ENCODE measurements around the gene NDUFA7.
"Not testable (repeated sequence)": the region's sequence is repeated elsewhere in the genome, so short reads cannot be mapped to it uniquely, and the experiment has no call there.

The NDUFA7 gene

DNA sequence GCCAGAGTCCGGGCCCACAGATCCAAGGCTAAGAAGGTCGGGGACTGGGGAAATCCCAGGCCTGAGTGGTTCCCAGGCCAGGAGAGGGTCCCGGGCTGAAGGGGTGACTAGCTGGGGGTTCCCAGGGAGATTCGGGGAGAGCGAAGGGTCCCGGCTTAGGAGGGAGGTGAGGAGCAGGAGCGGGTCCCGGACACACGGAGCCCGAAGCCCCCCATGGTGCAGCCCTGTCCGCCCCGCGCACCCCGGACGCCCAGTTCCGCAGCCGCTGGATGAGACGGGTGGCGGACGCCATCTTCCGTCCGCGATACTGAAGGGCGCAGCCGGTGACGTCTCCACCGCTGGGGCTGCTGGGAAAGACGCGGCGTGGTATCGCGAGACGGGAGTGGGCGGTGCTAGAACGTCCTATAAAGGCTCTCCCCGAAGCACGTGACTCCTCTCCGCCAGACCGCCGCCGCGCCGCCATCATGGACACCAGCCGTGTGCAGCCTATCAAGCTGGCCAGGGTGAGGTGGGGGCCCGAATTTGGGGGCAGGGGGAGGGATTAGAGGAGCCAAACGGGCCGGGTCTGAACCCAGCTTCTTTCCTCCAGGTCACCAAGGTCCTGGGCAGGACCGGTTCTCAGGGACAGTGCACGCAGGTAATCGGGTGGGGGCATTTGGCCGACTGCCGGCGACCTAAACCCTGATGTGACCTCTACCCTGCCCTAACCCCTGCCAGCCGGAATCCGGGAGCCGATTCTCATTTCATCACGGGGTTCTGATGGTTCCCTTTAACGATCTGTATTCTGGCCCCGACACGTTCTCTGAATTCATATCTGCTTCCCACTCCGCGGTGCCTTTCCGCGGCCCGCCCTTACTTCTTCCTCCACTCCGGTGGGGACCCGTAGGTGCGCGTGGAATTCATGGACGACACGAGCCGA, at the start of gene NDUFA7, which contains the start of gene RPS28:
TSS of gene NDUFA7 (minus strand) at position 309 of the 919 bp plus-strand sequence. CDS start at position 292, 17 bp downstream.
TSS of gene RPS28 (plus strand) at position 430 of the 919 bp plus-strand sequence. CDS start at position 465, 35 bp downstream.
- DNase-seq = peak; percentile 98

- no peak for DNase-seq
Observed at GRCh38 chr19:8370176-8371010, 49.2 kb upstream of the NDUFA7 start.

- peak; percentile 91 for DNase-seq
Observed at GRCh38 chr19:8367327-8368001, 46.3 kb upstream of the NDUFA7 start.

- no peak for DNase-seq
Observed at GRCh38 chr19:8366961-8367326, 45.8 kb upstream of the NDUFA7 start.

DNA sequence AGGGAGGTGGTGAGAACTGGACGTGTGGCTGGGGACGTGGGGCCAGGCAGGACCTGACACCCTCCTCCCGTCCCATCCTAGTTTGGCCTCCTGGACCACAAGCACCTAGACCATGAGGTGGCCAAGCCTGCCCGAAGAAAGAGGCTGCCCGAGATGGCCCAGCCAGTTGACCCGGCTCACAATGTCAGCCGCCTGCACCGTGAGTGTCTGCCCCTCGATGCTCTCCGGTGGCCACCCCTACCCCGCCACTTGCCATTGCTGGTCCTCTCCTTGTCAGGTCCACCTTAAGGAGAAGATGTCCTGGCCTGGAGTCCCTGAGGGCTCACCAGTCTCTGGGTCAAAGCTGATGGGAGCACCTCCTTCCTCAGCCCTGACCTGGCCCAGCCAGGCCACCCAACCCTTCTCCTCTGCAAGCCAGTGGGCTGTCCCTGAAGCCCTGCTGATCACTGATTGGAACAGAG, 45.0 kb upstream of the NDUFA7 start:
- no peak for DNase-seq

- peak; percentile 83 for DNase-seq
Observed at GRCh38 chr19:8363803-8364771, 42.9 kb upstream of the NDUFA7 start, which contains the start of gene ANGPTL4. ANGPTL4 (plus strand) TSS chr19:8364155; CDS start chr19:8364322, 167 bp downstream.

DNA sequence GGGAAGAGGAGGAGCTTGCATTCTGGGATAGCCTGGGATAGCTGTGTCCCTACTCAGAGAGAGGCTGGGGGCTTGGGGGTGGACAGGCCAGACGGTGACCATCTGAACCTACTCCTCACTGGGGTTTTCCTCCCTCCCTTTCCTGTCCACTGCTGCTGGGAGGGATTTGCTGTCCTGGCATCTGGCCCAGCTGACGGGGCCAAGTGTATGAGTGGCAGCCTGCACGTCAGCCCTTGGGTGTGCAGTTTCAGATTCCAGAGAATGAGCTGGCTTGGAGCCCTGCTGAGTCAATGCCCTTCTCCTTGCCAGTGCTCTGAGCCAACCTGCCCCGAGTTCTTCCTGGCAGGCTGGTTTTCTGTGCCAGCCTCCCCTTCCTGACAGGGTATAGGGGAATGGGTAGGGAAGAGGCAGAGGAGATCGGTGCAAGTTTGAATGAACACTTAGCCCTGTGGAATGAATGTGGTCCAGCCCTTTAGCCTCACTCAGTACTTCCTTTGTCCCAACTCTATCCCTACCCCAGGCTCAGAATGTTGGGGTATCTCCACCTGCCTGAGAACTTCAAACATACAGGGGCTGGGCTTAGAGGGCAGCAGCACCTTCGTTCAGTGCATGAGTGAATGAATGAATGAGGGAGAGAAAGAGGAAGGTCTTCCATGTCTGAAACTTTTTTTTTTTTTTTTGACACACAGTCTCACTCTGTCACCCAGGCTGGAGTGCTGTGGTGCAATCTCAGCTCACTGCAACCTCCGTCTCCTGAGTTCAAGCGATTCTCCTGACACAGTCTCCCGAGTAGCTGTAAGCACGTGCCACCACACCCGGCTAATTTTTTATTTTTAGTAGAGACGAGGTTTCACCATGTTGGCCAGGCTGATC, 41.0 kb upstream of the NDUFA7 start:
- peak; percentile 86 for DNase-seq

GRCh38 chr19:8360196-8360595, 39.0 kb upstream of the NDUFA7 start:
- DNase-seq = no peak

GRCh38 chr19:8358948-8359347, 37.8 kb upstream of the NDUFA7 start:
- DNase-seq = no peak

- no peak for DNase-seq
Observed at GRCh38 chr19:8357007-8357521, 35.9 kb upstream of the NDUFA7 start.

DNA sequence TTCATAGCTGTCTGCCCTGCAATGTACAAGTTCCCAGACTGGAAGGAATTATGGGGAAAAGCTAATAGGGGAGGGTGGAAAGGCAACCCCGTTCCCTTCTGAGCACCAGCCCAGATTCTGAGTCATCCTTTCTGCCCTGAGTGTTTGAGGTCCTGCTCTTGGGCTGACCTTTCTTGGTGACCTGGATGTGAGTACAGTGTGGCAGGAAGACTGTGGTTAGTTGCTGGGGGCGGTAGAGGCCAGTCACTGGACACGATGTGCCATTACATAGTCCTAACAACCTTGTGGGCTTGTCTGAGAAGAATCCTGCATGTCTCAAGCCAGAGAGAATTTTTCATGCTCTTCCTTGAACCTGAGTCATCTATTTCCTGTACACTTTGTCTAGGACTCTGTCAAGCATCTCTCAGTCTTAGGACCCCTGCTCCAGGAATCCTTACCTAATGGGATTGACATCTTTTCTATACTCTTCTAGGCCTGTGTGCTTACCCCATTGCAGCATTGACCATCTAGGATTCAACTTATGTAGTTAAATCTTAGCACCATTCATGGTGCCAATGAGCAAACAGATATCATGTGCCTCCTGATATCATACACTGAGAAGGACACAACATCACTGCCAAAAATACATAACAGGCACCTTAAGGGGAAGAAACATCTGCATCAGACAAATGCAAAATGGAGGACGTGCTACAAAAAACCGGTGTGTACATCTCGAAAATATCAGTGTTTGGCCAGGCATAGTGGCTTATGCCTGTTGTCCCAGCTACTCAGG, 34.6 kb upstream of the NDUFA7 start:
- DNase-seq = no peak

- not testable (repeated sequence) for DNase-seq
Observed at GRCh38 chr19:8352845-8353244, 31.7 kb upstream of the NDUFA7 start.

DNA sequence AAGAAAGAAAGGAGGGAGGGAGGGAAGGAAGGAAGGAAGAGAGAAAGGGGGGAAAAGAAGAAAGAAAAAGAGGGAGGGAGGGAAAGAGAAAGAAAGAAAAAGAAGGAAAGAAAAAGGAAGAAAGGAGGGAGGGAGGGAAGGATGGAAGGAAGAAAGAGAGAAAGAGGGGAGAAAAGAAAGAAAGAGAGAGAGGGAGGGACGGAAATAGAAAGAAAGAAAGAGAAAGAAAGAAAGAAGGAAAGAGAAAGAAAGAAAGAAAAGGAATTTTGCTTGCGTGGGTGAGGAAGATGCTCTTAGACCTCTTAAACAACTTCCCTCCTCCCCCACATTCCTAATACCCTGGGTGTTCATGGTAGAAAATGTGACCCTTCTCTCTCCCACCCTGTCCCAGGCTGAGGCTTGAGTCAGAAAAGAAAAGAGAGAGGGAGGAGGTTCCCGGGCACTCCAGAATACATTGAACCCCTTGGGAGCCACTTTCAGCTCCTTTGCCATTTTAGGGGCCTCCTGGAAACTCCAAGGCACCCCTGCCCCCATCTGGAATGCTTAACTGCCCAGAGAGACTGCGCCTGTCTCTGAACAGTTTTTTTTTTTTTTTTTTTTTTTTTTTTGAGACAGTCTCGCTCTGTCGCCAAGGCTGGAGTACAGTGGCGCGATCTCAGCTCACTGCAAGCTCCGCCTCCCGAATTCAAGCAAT, 31.1 kb upstream of the NDUFA7 start:
- DNase-seq = no peak

GRCh38 chr19:8349629-8350372, 28.6 kb upstream of the NDUFA7 start:
- DNase-seq = not testable (repeated sequence)

DNA sequence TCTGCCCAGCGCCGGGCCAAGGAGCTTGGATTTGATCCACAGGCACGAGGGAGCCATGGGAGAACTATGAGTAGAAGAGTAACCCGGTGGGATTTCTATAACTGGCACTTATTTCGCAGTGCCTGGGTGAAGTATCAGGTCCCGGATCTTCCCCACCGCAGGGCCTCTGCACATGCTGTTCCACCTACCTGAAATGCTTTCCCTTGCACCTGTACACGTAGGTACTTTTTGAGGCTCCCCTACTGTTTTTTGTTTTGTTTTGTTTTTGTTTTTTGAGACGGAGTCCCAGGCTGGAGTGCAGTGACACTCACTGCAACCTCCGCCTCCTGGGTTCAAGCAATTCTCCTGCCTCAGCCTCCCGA, 22.3 kb upstream of the NDUFA7 start:
- DNase-seq = no peak

GRCh38 chr19:8342684-8343482, 21.7 kb upstream of the NDUFA7 start, which contains the start of gene KANK3:
KANK3 (minus strand) TSS chr19:8343262; CDS start chr19:8337828, 5,434 bp downstream.
- DNase-seq = peak; percentile 86

DNA sequence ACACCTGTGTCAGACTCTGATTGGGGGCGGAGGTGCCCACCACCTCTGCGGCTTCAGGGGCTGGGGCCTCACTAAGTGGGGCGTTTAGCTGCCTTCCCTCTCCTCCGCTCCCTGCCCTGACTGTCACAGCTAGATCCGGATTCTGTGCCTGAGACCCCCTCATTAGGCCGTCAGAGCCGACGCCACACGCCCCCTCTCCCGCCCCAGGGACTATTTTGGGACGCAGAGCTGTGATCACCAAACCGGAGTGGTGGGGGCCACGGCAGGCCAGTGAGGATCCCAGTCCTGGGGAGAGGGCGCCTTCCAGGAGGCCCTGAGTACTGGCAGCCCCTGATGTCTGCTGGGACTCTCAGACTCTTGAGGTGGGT, 21.1 kb upstream of the NDUFA7 start:
- DNase-seq = no peak
